HG02610 (cell line): ENCODE measurements around the gene ACOT7.

Experiments used
- ATAC-seq: cut with Tn5 transposase; IDR thresholded peaks from one replicate; pipeline ENCODE4 v1.9.1; 2021; ENCODE audit warnings: mild to moderate bottlenecking, moderate library complexity; ENCODE audit not compliant: unreplicated experiment

The ACOT7 gene

GRCh38 chr1:6256645-6257044 is 136.9 kb downstream of the ACOT7 start:
- ATAC-seq: no peak

- no peak for ATAC-seq
Measured at GRCh38 chr1:6254691-6255090, 138.9 kb downstream of the ACOT7 start.

GRCh38 chr1:6253380-6253779 is 140.2 kb downstream of the ACOT7 start:
- ATAC-seq: no peak

GRCh38 chr1:6252374-6252710 is 141.2 kb downstream of the ACOT7 start:
- no peak for ATAC-seq

GRCh38 chr1:6251681-6252373 is 141.7 kb downstream of the ACOT7 start:
- no peak for ATAC-seq

- ATAC-seq: no peak
Measured at GRCh38 chr1:6251233-6251632, 142.3 kb downstream of the ACOT7 start.

- ATAC-seq: no peak
Measured at GRCh38 chr1:6249739-6250689, 143.6 kb downstream of the ACOT7 start.

GRCh38 chr1:6248932-6249738 is 144.4 kb downstream of the ACOT7 start:
- ATAC-seq: no peak

- no peak for ATAC-seq
Measured at GRCh38 chr1:6248161-6248776, 145.3 kb downstream of the ACOT7 start.

GRCh38 chr1:6247651-6248050 is 145.9 kb downstream of the ACOT7 start:
- no peak for ATAC-seq

- ATAC-seq: no peak
Measured at GRCh38 chr1:6246497-6247467, 146.8 kb downstream of the ACOT7 start.

- ATAC-seq: no peak
Measured at GRCh38 chr1:6245869-6246496, 147.6 kb downstream of the ACOT7 start.

- ATAC-seq: no peak
Measured at GRCh38 chr1:6245086-6245868, 148.3 kb downstream of the ACOT7 start.

GRCh38 chr1:6244401-6245049 is 149.0 kb downstream of the ACOT7 start:
- no peak for ATAC-seq

- no peak for ATAC-seq
Measured at GRCh38 chr1:6243993-6244392, 149.6 kb downstream of the ACOT7 start, which contains the start of gene HES3. TSS of gene HES3 (plus strand) at chr1:6244179. CDS start at chr1:6244366, 187 bp downstream.

GRCh38 chr1:6243053-6243834 is 150.3 kb downstream of the ACOT7 start:
- no peak for ATAC-seq
